ENCODE results near the gene RBM46.

RBM46 gene, protein sequence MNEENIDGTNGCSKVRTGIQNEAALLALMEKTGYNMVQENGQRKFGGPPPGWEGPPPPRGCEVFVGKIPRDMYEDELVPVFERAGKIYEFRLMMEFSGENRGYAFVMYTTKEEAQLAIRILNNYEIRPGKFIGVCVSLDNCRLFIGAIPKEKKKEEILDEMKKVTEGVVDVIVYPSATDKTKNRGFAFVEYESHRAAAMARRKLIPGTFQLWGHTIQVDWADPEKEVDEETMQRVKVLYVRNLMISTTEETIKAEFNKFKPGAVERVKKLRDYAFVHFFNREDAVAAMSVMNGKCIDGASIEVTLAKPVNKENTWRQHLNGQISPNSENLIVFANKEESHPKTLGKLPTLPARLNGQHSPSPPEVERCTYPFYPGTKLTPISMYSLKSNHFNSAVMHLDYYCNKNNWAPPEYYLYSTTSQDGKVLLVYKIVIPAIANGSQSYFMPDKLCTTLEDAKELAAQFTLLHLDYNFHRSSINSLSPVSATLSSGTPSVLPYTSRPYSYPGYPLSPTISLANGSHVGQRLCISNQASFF

DNA sequence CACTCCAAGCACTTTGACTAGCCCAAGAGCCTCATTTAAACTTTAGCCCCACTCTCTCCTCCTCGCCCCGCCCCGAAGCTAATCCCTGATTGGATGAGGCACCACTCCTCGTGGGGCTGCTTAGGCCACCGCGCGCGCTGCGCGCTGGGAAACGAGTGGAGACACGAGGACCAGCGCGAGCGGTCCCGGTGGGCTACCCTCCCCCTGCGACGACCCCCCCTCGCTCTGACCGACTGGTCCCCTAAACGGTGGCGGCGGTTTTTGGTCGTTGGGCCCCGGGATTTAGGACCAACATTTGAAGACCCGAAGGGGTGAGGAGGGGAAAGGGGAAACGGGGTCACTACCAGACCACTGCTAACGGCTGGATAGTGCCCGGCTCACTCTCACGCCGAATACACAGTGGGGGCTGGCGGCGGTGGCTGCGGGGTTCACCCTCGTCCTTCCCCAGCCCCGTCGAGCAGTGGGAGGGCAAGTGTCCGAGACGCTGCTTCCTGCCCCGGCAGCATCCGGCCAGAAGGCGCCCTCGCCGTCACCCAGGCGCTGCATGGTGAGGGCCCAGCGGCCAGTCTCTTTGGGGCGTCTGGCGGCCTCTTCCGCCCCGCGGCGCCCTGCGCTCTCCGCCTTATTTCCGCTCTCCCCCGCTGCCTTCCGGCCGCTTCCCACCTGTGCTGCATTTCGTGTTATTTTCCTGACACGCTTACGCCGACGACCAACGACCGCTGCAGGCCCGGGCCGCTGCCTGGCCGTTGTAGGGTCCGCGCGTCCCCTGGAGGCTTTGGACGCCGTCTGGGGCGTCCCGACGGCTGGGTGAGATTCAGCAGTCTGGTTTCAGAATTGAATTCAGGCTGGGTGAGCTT lies at the start of gene RBM46:
RBM46 (plus strand) TSS at position 147 of the 857 bp plus-strand sequence. CDS start 15,481 bp downstream, outside the sequence.
- in situ Hi-C loops (cut with HindIII; ENCODE audit: low sequenced_read_pairs) = no loop called here

DNA sequence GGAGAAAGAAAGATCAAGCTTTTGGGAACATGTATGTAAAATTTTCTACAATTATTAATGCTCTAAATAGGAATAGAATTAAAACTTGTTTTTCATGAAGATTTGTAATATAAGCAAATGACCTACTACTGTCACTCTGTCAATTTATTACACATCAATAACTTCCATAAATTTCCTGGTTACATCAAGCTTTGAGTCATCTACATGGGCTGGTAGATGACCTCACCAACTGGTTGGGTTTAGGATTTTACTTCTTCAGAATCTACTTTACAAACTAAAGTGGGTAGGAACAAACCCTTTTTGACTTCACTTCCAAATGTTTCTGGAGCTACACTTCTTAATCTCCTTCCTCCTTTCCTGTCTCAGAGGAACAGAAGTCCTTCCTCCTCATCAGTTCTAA lies 49.3 kb upstream of the RBM46 start:
- in situ Hi-C loops (cut with HindIII; ENCODE audit: low sequenced_read_pairs) = no loop called here

DNA sequence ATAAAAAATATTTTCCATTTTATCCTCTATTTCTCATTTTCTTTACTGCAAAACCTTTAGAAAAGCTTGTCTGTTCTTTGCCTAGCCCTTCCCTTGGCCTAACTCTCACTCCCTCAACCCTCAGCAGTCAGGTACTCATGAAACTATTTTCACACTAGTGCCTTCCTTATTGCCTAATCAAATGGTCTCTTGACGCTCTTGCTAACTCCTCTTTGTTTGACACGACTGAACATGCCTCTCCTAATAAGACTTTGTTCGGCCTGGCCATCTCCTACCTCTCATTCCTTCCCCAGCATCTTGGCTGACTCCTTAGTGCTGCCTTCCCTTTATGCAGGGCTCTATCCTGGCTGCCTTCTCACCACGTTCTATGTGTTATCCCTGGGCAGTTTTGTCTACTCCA lies 48.4 kb upstream of the RBM46 start:
- in situ Hi-C loops (cut with HindIII; ENCODE audit: low sequenced_read_pairs) = no loop called here

DNA sequence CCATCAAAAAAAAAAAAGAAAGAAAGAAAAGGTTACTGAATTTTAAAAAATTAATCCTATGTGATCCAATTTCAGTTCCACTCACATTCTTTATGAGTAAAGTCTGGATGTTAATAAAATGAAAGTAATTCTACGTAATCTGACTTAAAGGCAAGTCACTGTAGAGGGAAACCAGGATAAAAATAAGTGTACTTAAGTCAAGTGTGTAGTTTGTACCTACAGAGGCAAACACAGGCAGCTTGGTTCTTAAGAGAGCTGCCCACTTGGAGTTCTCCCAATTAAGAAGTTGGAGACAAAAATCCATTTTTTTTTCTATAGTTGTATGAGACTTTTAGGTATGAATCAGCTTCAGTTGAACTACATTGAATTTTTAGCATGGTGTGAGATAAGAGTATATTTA lies 44.3 kb upstream of the RBM46 start:
- in situ Hi-C loops (cut with HindIII; ENCODE audit: low sequenced_read_pairs) = no loop called here

DNA sequence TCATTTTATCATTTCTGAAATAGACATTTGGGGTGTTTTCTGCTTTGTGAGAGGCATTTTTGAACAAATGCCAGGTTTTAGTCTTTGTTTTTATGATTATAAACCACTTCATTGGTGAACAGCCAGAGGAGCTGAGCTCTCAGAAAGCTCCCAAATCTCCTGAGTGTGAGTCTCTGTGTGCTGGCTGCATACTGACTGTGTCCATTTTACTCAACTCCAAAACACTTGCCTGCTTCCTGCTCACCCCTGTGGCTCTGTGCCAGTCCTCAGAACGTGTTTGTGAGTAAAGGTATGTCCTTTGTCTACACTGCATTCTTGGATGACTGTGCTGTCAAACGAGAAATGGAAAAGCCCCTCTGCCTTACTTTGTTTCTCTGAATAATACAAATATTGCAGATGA lies 42.6 kb upstream of the RBM46 start:
- in situ Hi-C loops (cut with HindIII; ENCODE audit: low sequenced_read_pairs) = no loop called here

DNA sequence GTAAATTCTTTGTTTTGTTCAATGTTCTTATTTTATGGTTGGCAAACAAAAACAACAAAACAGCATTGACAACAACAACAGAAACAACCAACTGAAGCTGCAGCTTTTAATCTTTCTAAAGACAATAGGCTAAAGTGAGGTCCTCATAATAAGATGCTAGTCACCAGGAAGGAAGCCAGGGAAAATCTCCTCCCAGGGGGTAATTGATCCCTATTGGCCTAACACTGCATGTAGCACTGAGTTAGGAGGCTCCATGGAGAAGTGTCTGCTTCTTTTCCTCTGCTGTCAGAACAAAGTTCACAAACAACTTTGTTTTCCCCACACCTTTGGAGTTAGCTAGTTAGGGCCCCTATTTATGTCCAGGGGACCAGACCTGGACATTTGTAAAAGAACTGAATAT lies 42.0 kb upstream of the RBM46 start:
- in situ Hi-C loops (cut with HindIII; ENCODE audit: low sequenced_read_pairs) = no loop called here

DNA sequence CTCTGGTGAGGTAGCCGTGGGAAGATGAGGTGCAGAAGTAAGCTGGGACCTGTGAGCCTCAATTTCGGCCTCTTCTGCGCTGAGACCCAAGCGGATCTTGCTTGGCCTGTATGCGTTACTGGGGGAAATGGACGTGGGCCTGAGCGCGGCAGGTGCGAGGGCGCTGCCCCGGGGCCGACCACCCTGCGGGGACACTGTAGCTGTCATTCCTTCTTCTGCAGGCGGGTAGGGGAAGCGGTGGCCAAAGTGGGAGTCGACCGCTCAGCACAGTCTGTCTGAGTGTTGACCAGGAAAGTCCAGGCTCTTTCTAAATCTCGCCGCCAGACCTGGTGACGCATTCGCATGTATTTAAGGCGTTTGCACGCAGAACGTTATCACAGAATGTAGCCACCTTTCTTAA lies 40.6 kb upstream of the RBM46 start:
- in situ Hi-C loops (cut with HindIII; ENCODE audit: low sequenced_read_pairs) = no loop called here

DNA sequence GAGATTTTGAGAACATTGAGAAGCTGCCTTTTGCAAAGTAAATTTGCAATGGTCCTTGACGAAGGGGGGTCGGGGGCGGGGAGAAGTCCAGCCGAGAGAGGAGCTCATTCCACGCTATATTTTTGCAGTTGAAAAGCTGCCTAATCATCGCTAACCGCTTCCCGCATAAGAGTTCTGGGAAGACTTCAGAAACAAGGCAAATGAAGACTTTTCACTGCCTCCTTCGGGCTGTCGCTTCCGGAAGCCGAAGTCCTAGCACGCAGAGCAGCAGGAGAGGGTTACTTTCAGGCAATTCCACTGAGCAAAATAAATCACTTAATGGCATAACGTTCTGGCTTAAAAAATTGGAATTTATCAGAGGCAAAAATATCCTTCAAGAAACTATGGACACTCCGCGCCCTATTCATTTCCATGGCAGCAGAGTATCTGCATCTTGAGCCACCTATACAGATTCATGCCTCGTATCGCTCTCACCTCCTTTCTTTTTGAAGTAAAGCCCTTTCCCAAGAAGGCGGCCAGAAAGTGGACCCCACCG lies 39.9 kb upstream of the RBM46 start:
- in situ Hi-C loops (cut with HindIII; ENCODE audit: low sequenced_read_pairs) = no loop called here

DNA sequence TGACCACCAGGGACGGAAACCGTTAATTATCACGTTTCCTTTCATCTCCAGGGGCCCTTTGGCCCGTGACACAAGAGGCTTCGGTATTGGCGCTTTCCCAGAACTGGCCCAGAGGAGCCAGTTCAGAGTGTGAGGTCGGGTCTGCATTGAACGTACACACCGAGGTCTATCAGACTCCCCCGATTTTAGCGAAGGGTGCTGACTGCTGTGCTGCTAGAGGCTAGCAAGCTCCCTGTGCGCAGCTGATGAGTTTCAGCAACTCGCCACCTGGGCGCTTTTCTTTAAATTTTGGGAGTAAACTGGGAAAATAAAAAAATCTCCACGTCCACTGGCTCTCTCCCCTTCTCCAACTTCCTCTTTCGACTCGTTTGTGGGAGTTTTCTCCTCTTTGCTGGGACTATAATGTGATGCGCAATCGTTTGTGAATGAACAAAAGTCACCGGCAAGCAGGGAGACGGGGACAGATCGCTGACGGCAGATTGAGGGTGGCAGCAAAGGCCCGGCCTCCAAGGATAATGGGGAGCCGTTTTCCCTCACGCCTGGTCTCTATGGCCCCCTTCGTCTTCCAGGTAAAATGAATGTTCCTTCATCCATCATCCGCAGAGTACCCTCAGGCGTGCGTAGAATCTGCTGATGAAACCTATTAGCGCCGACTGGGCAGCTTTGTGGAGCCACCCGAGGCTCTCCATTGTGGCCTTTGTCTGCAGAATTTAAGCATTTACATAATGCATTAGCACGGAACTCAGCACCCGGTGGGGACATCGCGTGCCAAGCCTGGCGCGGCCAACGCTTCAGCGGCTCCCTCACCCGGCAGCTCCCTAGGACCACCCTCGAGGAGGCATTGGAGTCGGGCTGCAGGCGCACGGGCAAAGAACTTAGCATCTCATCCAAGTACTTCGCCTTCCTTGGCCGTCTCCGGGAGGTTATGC lies 38.9 kb upstream of the RBM46 start:
- in situ Hi-C loops (cut with HindIII; ENCODE audit: low sequenced_read_pairs) = no loop called here

DNA sequence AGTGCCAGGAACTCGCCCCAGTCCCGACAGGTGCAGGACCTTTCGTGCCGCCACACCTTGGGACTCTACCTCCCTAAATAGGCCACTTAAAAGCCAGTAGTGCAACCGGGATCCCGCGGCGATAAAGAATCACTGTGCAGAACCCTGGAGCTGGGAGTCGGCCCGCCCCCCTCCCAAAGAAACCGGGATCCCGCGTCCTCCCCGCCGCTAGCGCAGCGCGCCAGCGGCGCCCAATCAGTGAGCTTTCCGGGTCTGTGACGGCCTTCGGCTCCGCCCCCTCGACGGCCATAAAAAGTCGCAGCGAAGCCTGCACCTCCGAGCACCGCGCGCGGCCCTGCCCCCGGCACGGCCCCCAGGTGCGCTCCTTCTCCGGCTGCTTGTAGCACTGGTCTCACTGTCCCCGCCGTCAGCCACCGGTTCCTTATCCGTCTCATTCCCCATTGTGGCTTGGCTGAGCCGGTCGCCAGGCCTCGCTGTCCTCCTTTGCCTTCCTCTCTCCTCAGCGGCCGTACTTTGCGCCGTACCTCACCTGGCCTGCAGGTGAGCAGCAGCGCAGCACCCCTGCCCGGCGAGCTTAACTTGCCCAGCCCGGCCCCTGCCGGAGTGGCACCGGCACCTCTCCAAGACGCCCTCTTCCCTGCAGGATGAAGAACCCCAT lies 37.3 kb upstream of the RBM46 start, which contains the start of gene LRAT:
LRAT (plus strand) TSS at position 318 of the 658 bp plus-strand sequence; CDS start at position 645, 327 bp downstream.
- in situ Hi-C loops (cut with HindIII; ENCODE audit: low sequenced_read_pairs) = no loop called here

DNA sequence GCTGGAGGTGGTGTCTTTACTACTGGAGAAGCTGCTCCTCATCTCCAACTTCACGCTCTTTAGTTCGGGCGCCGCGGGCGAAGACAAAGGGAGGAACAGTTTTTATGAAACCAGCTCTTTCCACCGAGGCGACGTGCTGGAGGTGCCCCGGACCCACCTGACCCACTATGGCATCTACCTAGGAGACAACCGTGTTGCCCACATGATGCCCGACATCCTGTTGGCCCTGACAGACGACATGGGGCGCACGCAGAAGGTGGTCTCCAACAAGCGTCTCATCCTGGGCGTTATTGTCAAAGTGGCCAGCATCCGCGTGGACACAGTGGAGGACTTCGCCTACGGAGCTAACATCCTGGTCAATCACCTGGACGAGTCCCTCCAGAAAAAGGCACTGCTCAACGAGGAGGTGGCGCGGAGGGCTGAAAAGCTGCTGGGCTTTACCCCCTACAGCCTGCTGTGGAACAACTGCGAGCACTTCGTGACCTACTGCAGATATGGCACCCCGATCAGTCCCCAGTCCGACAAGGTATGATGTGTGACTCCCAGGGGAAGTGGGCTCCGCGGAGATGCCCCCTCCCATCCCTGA lies 36.6 kb upstream of the RBM46 start:
- in situ Hi-C loops (cut with HindIII; ENCODE audit: low sequenced_read_pairs) = no loop called here

DNA sequence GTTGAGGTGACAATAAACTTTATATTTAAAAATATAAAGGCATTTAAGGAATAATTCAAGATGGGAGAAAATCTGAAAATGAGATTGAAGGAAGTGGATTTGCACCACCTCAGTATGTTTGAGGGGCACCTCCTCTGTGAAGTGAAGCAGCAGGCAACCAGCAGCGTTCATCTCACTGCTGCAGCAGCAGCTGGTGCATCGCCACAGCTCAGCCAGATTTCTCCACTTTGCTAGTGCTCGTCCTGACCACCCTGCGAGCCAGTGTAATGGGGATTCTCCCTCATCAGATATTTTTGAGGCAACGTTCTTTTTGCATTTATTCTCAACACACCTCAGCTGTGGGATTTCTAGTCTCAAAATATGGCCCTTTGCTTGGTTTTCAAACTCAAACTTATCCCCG lies 23.4 kb upstream of the RBM46 start:
- in situ Hi-C loops (cut with HindIII; ENCODE audit: low sequenced_read_pairs) = no loop called here

DNA sequence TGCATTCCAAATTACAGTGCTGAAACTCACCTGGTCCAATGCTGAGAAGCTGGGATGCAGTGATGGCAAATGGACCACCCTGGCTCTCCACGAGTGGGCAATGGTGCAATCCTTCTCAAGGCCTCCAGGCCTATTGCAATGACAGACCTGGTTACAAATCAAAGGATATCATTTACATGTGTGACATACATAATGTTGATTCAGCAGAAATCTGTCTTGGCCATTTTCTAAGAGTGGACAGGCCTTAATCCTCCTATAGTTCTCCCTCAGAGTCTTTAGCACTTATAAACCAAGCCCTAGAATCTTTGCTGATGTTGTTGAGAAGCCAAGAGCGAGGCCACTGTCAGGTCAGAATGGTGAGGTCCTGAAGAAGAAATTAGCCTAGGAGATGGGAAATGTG lies 20.2 kb upstream of the RBM46 start:
- in situ Hi-C loops (cut with HindIII; ENCODE audit: low sequenced_read_pairs) = no loop called here

DNA sequence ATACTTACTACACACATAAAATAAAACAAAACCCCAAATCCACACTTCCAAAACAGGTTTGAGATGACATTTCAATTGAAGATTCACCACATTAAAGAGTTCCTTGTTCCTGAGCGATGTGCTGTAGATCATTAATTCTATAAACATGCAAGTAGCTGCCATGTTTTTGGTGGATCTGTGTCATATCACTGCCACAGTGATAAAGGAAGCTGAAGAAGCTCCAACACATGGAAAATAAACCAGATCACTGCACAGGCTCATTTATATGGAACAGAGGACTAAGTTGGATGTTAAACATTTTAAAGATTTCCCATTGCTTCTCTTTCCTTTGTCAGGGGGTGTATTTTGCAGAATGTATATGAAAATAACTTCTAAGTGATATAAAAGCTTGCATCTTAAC lies 2.8 kb upstream of the RBM46 start:
- in situ Hi-C loops (cut with HindIII; ENCODE audit: low sequenced_read_pairs) = no loop called here

DNA sequence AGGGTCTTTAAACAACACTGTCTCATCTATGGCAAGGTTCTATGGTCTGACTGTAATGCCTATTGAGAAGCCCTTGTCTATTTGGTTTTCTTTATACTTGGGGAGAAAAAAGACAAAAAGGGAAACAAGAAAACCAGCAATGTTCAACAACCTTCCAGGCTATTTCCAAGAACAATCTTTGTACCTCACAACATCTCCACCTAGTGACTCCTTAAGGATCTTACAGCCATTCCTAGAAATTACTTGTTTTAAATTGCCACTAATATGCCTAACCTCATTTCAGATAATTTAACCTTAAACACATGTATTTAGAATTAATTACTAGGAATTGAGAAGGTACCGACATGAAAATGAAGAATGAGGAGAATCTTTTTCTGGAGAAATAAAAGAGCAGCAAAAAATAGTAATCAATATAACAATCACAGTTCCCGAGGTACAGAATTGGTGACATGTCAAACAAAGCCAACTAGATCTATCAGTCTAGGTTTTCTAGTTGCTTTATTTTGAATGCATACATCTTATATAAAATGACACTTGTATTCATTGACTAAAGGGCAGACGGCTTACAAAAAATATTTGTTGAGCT lies 1.6 kb upstream of the RBM46 start:
- in situ Hi-C loops (cut with HindIII; ENCODE audit: low sequenced_read_pairs) = no loop called here

DNA sequence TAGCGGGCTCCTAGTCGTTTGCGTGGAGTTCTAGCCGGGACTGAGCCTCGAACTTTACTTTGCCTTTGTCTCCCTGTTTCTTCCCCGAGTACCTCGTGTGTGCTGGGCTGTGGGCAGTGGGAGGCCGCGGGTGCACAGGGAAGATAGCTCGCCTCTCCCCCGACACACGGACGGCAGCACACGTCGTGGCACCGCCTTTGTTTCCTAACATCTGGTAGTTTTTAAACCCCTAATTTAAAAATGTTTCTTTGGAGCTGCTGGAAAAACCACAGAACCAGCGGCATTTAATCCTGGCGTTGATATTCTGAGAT lies 866 bp downstream of the RBM46 start:
- in situ Hi-C loops (cut with HindIII; ENCODE audit: low sequenced_read_pairs) = no loop called here

DNA sequence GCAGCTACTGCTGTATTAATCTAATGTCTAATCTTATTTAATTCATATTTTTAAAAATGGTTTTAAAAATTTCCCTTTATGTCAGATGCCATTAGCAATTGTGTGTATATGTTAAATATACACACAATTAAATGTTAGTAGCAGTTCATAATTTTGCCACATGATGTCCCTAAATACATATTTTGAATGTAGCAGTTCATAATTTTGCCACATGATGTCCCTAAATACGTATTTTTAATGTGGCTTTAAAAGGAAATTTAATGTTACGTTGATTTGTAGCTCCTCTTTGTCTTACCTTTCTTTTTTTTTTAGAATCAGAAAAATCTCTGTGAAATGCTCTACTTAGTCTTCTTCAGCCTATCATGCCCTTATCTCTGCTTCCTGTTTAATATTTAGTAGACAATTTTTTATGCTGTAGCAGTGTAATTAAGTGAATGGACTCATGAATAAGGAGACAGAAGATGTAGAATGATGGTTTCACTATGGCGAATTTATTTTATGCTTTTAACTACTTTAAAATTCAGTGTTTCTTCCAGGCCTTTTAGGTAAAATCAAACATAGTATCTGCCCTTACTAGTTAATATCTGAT lies 26.1 kb downstream of the RBM46 start:
- in situ Hi-C loops (cut with HindIII; ENCODE audit: low sequenced_read_pairs) = loop anchor here (5.0 kb wide), 1 partner anchor 550 kb away; no protein-coding TSS in a partner anchor

DNA sequence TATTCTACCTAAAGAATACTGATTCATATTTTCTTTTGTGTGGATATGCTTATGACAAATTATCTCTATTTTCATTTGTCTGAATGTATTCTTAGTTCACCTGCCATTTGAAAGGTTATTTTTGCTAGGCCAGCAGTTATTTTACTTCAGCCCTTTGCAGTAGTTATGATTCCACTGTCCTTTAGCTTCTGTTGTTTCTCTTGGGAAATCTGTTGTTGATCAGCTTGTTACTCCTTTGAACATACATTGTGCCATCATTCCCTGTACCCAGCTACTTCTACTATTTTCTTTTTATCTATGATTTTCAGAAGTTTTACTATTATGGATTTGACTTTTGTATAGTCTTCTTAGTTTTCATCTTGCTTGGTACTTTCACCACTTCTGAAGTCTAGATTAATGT lies 37.2 kb downstream of the RBM46 start:
- in situ Hi-C loops (cut with HindIII; ENCODE audit: low sequenced_read_pairs) = no loop called here

DNA sequence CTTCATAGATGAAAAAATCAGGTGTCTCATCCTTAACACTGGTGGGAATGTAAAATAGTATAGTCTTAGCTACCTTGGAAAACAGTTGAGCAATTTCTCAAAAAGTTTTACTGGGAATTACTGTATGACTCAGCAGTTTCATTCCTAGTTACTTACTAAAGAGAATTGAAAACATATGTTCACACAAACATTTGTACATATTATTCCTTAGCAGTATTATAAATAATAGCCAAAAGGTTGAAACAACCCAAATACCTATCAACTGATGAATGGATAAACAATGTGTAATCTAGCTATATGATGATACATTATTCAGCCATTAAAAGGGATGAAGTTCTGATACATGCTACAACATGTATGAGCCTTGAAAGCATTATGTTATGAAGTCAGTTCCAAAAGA lies 41.7 kb downstream of the RBM46 start:
- in situ Hi-C loops (cut with HindIII; ENCODE audit: low sequenced_read_pairs) = no loop called here

Measured in endothelial cell of hepatic sinusoid (primary cell).